EH (cell line): Measurements from ENCODE around the gene KIF3A.

Source experiments
- DNase-seq: peaks from one replicate; pipeline ENCODE4 v3.0.0-alpha.2; 2015; ENCODE audit warnings: low read depth

The KIF3A gene

DNA sequence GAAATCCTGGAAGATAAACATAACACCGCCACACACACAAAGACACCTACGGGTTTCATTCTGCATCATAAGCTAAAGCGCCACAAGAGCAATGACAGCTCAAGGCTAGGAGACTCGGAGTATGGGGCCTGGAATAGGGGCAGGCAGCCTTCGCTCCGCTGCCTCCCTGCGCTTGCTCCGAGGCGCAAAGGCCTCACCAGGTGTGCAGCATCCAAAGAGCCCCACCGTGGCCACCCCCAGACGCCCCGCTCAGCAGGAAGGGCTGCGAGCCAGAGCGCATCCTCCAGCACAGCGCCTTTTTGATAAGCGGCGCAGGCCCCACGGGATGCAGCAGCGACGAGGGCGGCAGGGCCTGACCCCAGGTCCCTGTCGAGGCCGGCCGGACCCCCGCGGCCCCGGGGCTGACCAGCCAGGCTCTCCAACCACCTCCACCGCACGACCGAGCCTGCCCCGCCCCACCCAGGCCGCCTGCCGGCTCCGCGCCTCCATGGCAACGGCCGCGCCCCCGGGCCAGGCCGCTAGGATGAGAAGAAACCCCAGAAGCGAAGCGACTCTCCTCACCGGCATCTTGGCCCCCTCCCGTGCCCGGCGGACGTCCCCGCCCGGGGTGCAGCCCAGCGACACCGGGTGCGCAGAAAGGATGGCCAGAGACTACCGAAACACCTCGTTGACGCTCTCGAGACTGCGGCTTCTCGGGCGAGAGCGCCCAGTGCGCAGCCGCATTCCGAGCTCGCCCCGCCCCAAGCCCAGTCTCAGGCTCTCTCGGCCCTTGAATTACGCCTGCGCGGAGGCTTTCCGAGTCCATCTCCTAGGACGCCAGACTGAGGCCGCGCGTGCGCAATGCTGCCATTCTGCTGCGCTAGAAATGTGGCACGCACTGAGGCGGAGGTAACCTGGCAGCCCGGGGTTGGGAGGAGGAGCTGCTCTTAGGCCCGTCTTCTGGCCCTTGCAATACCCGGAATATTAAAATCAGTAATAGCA, at the start of gene KIF3A:
Gene KIF3A (minus strand): TSS at position 694 of the 981 bp plus-strand sequence. CDS start 127 bp downstream, at position 567.
- peak; percentile 97 for DNase-seq

DNA sequence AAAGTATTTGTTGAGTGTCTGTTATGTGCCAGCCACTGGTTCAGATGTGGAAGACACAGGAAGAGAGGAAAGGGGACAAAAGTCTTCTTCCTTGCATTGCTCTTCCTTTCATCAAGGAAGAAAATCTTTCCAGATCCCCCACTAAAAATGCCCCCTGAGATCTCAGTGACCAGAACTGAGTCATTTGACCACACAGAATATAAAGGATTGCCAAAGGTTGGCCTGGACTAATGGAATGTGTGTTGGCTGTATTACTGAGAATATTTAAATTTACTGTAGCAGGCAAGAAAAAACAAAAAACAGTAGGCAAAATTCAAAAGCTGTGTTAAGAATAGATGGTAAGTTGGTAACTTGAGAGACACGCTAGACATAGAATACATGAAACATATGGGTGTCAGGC, 49.7 kb upstream of the KIF3A start:
- peak; percentile 73 for DNase-seq

DNA sequence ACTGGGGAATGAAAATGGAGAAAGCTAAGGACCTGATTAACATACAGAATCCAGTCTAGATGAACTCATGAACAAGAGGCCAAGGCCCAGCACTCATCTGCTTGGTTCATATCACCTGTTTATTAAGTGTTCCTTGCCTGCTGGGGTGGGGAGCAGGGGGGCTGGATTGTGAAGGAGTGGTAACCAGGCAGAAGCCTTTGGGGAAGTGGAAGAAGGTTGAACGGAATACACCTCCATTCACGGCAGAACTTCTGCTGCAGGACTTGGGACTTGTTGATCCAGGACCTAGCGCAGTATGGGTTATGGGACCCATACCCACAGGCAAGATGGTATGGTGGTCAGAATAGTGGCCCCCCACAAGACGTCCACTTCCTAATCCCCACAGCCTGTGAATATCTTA, 48.5 kb upstream of the KIF3A start:
- DNase-seq: no peak

DNA sequence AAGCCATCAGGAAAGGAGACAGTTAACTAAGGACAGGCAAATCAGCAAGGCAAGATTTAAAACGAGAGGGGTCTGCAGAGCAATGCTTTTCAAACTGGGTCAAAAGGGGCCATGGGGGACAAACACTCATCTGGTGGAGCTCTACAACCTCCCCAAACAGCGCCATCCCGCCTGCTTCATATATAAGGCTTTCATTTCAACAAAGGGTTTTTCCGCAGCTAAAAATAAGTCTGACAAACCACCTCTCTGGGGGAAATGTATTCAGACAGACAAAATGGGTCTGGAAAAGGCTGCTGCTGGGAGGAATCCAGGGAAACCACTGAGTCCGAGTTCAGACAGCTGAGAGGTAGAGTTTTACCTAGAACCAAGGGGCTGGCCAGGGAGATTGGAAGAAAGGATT, 48.0 kb upstream of the KIF3A start:
- DNase-seq: no peak

DNA sequence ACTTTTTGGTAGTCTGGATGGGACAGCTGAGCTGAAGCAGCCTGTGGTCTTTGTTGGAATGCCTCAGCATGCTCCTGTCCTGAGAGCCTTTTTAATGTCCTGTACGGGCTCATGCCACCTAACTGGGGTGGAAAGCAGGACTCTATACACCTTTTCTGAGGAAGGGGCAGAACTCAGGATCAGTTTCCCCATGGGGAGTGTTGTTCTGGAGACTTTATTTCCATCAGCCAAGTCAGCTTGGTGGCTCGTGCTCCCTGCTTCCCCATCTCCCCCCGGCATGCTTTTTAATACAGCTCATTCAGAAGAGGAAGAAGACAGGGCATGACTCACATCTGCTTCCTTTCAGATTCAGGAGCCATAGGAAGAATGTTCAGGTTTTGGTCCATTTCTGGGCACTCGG, 44.8 kb upstream of the KIF3A start:
- peak; percentile 79 for DNase-seq

DNA sequence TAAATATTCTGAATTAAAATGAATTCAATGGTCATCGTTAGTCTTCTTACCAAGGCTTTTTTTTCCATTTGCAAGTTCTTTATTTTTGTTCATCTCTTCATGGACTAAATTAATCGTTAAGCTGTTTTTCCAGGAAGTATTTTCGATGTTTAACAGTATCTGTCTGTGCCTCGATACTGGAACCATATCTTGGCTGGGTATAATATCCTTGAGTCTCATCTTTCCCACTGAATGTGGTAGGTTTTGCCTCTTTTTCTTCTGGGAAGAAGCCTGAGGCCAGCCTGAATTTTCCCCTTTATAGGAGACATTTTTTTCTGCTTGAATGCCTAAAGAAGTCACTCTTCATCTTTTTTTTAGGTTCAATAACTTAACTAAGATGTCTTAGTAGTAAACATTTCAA, 43.7 kb upstream of the KIF3A start:
- no peak for DNase-seq

DNA sequence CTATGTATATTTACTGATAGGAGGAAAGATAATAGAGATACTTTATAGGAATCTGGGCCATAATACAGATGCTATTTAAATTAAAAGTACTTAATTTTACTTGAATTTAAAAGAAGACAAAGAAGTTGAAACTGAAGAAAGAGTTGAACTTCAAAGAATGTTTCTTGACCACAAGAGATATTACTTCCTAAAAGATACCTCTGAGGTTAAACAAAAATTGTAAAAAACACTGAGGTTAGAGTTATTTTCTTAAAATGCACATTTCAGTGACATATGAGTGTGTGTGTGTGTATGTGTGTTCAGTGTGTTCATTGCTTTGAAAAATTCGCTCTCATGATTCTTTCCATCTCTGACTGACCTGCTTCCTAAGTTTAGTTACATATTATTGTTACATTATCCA, 43.2 kb upstream of the KIF3A start:
- DNase-seq: no peak

DNA sequence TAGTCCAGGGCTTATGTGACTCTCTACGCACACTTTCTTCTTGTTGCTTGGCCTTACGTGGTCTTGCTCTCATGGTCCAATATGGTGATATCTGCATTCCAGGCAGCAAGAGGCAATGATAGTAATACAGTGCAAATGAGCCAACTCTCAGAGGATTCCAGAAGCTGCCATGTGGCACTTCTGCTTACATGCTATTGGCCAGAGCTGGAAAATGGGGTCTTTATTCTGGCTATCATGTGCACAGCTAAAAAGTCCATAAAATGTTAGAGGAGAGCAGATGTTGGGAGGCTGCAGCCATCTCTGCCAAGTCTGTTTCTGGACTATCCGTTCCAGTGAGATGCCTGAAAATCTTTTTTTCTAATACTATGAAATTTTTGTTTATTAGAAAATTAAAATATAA, 42.6 kb upstream of the KIF3A start:
- no peak for DNase-seq

DNA sequence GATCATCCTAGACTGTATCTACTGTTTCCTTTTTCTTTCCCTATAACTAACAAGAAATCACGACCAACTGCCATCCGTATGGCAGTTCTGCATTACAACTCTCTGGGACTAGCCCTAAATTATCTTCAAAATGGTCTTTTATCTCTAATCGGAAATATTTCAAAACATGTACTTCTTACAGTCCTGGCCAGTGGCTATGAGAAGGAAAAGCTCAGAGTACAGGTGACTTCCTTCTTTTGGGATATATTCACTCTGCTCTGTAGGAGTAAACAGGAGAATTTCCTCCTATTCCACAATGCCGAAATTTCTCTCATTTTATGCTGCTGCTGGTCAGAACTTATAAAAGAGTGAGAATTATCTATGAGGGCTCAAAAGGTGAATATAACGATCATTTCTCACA, 41.5 kb upstream of the KIF3A start:
- DNase-seq: no peak

DNA sequence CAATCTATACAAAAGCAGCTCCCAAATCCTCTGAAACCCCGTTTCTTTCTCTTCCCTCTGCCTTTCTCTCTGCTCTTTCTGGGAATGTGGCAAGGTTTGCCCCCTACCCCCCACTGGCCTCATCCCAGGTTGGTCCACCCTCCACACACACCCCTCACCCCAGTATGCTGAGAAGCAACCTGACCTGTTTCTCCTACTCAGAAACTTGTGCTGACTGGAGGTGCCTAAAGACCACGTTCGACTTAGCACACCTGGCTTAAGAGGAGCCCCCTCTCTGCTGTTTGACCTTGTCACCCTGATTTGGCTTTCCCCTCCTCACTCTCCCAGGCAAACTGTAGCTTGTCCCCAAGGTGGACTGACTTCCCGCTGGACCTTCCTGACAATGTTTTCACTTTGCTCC, 40.8 kb upstream of the KIF3A start:
- no peak for DNase-seq

DNA sequence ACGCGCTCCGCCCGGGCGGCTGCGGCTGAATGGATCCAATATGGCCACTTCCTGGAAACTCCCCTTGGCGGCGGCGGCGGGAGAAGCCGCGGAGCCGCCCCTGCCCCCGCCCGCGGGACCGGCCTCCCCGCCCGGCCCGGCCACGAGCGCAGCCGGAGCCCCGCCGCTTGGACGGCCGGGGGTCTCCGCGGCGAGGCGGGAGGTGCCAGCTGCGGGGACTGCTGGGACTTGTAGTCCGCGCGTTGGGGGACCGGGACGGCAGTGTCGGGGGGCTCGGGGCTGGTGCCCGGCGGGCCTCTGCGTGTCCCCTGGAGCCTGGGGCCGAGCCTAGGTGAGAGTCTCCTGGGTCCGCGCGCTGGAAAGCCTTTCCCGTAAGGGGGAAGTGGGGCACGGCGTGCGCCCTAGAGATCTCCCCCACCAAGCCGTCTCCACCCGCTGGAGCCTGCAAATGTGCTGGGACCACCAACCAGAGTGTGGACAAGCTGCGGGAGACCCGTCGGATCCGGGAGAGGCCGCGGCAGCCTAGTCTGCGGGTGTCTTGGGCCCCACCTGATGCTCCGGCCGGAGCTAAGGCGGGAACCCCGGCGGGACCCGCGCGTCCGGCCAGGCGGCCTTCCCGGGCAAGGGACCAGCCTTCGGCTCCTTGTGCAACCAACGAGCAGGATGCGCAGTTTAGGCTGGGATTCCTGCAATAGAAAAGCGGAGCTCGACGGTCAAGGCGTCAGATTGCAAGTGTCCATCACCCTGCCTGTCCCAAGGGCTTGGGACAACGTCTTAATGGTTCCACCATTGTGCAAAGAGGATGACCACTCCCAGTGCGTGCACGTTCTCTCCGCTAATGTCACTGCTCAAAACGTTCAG, 40.1 kb upstream of the KIF3A start, which contains the start of gene SEPTIN8:
Gene SEPTIN8 (minus strand): TSS at position 31 of the 861 bp plus-strand sequence. CDS start 102 bp downstream, outside the sequence.
- DNase-seq: peak; percentile 64

DNA sequence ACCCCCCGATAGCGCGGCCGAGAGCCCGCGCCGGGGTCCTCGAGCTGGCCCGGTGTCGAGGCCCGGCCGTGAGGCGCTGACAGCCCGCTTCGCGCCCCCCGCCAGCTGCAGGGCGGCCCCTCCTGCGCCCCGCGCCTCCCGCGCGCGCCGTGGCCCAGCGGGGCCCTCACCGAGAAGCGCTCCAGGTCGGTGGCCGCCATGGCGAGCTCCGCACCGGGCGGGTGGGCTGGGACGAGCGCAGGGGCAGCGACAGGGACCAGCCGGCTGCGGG, 39.5 kb upstream of the KIF3A start:
- no peak for DNase-seq

DNA sequence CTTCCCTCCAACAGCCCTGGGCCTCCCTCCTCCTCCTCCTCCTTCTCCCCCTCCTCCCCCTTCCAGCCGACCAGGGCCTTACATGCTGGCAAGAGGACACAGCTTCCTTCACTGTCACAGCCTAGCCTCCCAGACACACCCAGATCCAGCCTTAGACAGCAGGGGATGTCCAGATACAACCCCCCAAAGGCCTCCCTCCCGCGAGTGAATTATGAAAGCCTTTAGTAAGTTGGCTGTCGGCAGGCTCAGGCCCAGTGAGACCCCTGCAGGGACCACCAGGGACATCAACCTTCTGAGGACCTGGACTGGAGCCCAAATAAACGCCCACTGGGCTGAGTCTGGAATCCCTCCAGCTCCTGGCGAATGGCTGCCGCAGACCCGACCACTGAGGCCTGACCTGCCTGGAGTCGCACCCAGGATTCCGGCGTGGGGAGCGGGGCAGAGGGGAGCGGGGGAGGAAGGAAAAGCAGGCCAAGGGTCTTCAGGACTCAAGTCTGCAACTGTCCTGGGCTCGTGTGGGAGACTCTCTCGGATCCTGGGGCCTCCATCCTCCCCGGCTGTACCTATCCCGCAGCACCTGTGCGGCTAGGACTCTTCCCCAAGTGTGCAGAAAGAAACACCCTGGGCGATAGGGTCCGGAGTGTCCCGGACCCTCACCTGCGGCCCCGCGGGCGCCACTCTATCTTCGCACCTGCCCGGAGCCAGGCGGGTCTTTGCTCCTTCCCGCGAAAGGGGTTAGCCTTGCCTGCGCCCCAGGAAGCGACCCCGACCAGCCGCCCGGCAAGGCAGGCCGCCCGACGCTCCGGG, 39.0 kb upstream of the KIF3A start:
- peak; percentile 71 for DNase-seq

DNA sequence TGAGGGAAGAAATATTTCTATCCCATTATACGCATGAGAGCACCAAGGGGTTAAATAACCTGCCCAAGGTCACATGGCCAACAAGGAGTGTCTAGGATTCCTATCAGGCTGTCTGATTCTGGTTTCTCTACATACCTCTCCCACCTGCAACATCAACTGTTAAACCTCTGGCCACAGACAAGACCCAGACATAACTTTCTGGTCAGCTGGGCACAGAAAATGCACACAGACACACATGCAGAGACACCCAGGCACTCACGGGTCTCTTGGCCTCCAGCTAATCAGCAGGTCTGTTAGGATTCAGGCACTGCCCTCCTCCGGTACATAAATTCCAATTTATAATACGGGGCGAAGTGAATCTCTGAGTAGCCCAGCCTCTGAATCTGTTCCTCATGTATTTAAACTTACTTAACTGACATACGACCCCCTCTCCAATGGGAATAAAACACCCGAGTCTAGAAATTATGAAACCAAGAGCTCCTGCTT, 38.2 kb upstream of the KIF3A start:
- peak; percentile 23 for DNase-seq

DNA sequence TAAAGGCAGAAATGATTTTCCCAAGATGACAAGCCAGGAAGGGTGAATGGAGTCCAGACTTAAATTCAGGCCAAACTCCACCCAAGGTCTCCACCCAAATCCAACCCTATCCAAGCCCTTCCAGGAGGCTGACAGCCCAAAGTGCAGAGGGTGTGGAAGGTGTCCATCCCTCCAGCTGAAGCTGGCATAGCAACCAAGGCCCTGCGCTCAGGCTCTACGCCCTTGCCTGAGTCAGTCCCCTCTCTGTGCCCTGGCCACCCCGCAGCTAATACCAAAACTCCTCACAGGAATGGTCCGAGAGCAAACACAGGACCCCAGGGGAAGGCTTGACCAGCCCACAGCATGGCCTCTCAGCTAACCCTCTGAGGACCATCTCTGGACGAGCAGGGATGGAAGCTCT, 37.5 kb upstream of the KIF3A start:
- DNase-seq: no peak

DNA sequence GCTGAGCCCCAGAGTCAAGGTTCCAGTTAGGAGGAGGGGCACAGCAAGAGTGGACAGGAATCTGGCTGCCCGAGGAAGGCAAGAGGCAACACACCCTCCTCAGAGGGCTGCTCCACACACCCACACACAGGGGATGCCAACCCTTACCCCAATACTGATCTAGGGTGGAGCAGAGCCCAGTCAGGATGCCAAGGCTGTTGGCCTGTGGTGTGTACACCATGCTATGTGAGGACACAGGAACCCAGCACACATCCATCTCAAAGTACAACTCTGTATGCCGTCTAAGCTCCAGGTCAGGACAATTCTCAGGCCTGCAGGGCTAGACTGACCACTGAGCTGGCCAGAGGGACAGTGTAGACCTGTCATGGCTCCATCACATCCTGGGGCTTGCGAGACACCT, 37.1 kb upstream of the KIF3A start:
- no peak for DNase-seq

DNA sequence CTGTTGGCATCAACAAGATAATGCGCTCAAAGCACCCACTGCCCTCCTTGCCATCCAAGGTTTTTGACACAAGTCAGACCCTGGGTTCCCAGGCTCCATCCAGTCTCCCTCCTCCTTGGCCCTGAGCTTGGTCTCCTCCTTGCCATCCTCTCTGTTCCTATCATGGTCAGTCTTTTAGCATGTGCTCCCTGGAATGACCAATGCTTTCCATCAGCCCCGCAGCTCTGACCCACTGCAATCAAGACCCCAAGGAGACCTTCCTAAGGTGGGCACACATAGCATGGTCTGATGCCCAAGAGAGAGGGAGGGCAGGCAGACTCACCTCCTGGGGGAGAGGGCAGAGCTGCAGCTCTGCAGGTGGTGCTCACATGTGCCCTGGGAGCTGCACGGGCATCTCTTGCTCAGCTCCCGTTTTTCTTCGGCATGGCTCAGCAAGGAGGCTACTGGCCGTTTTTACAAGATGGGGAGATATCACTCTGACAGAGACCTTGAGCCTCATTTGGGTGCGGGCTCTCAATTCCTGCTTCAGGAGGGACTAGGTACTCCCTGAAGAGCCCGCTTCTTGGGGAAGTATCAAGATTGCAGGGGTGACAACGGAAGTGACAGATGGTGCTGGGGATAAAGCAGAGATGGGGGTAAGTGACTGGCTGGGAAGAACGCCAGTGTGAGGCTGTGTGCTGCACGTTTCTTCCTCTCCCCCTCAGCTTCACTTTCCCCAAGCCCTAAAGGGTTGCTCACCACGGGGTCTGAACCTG, 36.4 kb upstream of the KIF3A start:
- no peak for DNase-seq

DNA sequence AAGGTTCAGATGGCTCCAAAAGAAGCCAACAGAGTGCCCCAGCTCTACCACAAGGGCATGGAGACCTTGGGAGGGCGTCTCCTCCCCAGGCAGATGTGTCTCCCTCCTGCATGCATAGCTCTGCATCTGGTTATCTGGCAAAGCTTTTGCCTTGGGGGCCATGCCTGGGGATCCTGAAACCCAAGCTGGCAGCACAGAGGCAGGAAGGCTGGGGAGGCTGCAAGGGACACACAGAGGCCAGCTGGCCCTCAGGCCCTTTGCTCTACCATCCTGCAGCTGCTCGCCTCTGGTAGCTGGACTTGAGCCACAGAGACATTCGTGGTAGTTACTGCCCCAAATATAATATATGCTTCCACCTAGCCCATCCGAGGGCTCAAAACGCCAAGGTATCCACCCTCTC, 35.8 kb upstream of the KIF3A start:
- no peak for DNase-seq

DNA sequence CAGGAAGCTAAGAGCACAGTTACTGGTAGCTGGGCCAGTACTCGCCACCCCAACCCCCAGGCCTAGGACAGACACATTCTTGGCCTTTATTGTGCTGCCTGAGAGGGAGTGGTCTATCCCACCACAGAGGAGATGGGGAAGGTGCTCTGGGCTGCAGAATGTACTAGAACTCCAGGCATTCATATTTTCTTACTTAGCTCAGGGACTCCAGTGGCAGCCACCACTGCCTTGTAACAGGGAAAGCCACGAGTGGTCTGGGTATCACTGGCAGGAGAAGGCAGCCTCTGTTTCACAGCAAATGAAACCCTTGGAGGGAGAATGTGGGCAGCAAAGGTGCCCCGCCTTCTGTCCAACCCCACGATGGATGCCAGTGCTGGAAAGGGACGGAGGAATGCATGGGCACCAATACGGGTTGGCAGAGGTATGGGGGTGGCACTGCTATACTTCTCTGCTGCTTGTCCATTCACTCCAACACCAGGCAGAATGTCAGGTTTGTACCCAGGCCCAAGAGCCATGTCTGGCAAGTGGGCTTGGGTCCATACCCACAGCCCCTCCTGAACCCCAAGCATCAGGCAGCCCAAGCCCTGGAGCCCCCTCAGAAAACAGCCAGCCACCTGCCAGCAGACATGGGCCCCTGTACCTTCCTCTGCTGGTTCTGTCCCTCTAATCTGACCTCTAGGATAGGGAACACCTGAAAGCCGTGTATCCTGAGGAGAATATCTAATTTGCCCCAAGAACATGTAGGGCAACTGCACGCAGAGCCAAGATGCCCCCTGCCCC, 35.1 kb upstream of the KIF3A start:
- peak; percentile 74 for DNase-seq

DNA sequence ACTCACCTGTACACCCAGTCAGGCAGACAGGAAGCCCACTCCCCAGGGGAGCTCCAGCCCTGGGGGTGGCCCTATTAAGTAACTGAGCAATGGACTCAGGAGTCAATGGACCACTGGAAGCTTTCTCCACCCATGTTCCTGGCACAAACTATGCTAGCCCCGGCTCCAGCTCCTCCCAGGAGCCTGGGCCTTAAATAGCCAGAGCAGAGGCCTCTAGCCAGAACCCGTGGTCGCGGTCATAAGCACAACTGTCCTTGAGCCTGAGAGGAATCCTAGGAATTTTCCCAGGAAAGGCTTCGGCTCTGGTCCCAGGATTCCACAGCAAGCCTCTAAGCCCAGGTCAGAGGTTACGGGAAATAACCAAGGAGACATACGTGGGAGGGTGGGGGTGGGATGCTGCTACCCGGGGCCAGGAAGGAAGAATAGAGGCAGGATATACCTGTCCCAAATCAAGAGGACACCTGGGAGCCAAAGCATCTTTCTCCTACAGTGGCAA, 34.2 kb upstream of the KIF3A start:
- DNase-seq: peak; percentile 97
